Sigmoid colon (tissue), 7 donors: ENCODE measurements around the gene CHCHD6. TPM values are rescaled to one million over a fixed set of nuclear protein-coding genes. Genes with fewer than 3 reads are reported as not detected.

Experiments used
- DNase-seq: peaks from one replicate; pipeline ENCODE4 v3.0.0-alpha.2; 2019
- H3K27ac ChIP-seq, 4 donors: fragments of 200-600 bp; sonication (generic); one replicate each; pipeline ENCODE4 v1.5.1; 2016 to 2019; ENCODE audit warnings: mild to moderate bottlenecking in 1 of 4
- H3K27me3 ChIP-seq, 3 donors: fragments of 200-600 bp; sonication (generic); one replicate each; pipeline ENCODE4 v1.5.1; 2019; ENCODE audit warnings: mild to moderate bottlenecking in 1 of 3
- H3K36me3 ChIP-seq, 4 donors: fragments of 200-600 bp; sonication (generic); one replicate each; pipeline ENCODE4 v1.5.1; 2016 to 2019
- H3K4me1 ChIP-seq, 4 donors: fragments of 200-600 bp; sonication (generic); one replicate each; pipeline ENCODE4 v1.5.1; 2017 to 2019
- H3K4me3 ChIP-seq, 4 donors: fragments of 200-600 bp; sonication (generic); one replicate each; pipeline ENCODE4 v1.5.1; 2017 to 2019; ENCODE audit warnings: mild to moderate bottlenecking in 2 of 4, moderate library complexity in 1 of 4
- H3K9me3 ChIP-seq, 4 donors: fragments of 200-600 bp in 3 of 4; sonication (generic) in 3 of 4; one replicate each; pipeline versions ENCODE4 v1.5.1 to v1.6.1; 2013 to 2019
- CTCF ChIP-seq, 4 experiments: fragments of 450-650 bp in 3 of 4; fragments of 200-600 bp in 1 of 4; IDR thresholded peaks; one replicate each; pipeline ENCODE4 v1.5.1; 2016 to 2019; ENCODE audit warnings: antibody characterized with exemption in 4 of 4, mild to moderate bottlenecking in 3 of 4, moderate library complexity in 2 of 4
- EP300 ChIP-seq, 4 donors: sonication (generic); formaldehyde crosslinking; IDR thresholded peaks; one replicate each; pipeline ENCODE4 v1.6.1; 2017; ENCODE audit warnings: antibody characterized with exemption in 4 of 4
- POLR2A ChIP-seq, 2 donors: fragments of 450-650 bp; IDR thresholded peaks; one replicate each; pipeline ENCODE4 v1.6.1; 2016; ENCODE audit warnings: antibody characterized with exemption in 2 of 2, mild to moderate bottlenecking in 2 of 2, moderate library complexity in 2 of 2
- POLR2AphosphoS5 ChIP-seq, 4 donors: sonication (generic); formaldehyde crosslinking; IDR thresholded peaks; one replicate each; pipeline ENCODE4 v1.6.1; 2017; ENCODE audit warnings: antibody characterized with exemption in 4 of 4
- WGBS, 2 donors: extraction: QIAGEN DNeasy Blood & Tissue Kit; methylation state at CpG; one replicate each; pipeline ENCODE4 v1.1.7; 2013; 5-methylcytosine and 5-hydroxymethylcytosine counted together
- intact Hi-C: fragments of 100-400 bp; cut with DNase I; formaldehyde crosslinking; loops from one replicate; pipeline ENCODE4 v1.15.1; 2023
- polyA plus RNA-seq, 3 donors: library from polyadenylated mRNA; stranded (reverse); fragments of 200-250 nt; gene quantifications; one replicate each; pipeline ENCODE4 v1.2.3, GENCODE V29; 2013
- total RNA-seq, 4 donors: library from RNA; depleted of rRNA; stranded (reverse); fragments of >200 nt; gene quantifications; one replicate each; pipeline ENCODE4 v1.1.0, GENCODE V29; 2016
- donor health status: healthy with polysubstance abuse.
- donor health status: Bipolar disorder and iron deficiency.
- donor health status: healthy.

CHCHD6 gene
- total and polyA plus RNA-seq, 7 donors, result 8.0 to 20.9 (median 14.4) TPM

GRCh38 chr3:127009531-127009930 is 305.5 kb downstream of the CHCHD6 start:
- H3K27ac ChIP-seq, result no peak overlapping the region
- H3K4me1 ChIP-seq, result no peaks in the 10 kb centered on the region
- H3K4me3 ChIP-seq, result no peak overlapping the region
- 86 to 91% methylated on average over 10 of the region's 10 CpGs for WGBS, 2 donors
- H3K27me3 ChIP-seq, result no peaks in the 10 kb centered on the region
- H3K9me3 ChIP-seq, result no peaks in the 10 kb centered on the region
- intact Hi-C loops, result no loop called here
- no peak for TF ChIP-seq POLR2A (IDR thresholded peaks at IDR 0.05)
- no peak for TF ChIP-seq POLR2AphosphoS5 (IDR thresholded peaks at IDR 0.05)
- no peak for TF ChIP-seq EP300 (IDR thresholded peaks at IDR 0.05)
- TF ChIP-seq CTCF (IDR thresholded peaks at IDR 0.05), result no peak
- peaks cover 3 to 37% (median 24%) of the 10 kb centered on the region in 4 donors for H3K36me3 ChIP-seq
- DNase-seq, result no peak

Other genes with a start within 250 kb of the CHCHD6 start
- gene ZXDC, start 228.3 kb upstream of the CHCHD6 start, total RNA-seq, result 10 to 100 TPM; 26.4 to 33.8 (median 28.9) TPM
- 10 to 100 TPM in 1 of 3 donors, 1 to 10 TPM in 2; 5.5 to 14.4 (median 6.0) TPM for gene ZXDC, start 228.3 kb upstream of the CHCHD6 start, polyA plus RNA-seq
- not detected for gene UROC1, start 186.5 kb upstream of the CHCHD6 start, total RNA-seq
- under 1 TPM in 1 of 3 donors, not detected in 2; 0.03 TPM for gene UROC1, start 186.5 kb upstream of the CHCHD6 start, polyA plus RNA-seq
- gene CHST13, start 180.1 kb upstream of the CHCHD6 start, total RNA-seq, result under 1 TPM in 1 of 4 donors, not detected in 3; 0.66 TPM
- under 1 TPM; 0.25 to 0.60 (median 0.46) TPM for gene CHST13, start 180.1 kb upstream of the CHCHD6 start, polyA plus RNA-seq
- under 1 TPM in 1 of 4 donors, not detected in 3; 0.54 TPM for gene C3orf22, start 145.3 kb upstream of the CHCHD6 start, total RNA-seq
- gene C3orf22, start 145.3 kb upstream of the CHCHD6 start, polyA plus RNA-seq, result not detected
- 10 to 100 TPM; 13.2 to 21.4 (median 13.8) TPM for gene TXNRD3, start 49.1 kb upstream of the CHCHD6 start, total RNA-seq
- 1 to 10 TPM; 2.5 to 3.4 (median 3.0) TPM for gene TXNRD3, start 49.1 kb upstream of the CHCHD6 start, polyA plus RNA-seq